ENCODE results near the gene CASK.

DNA sequence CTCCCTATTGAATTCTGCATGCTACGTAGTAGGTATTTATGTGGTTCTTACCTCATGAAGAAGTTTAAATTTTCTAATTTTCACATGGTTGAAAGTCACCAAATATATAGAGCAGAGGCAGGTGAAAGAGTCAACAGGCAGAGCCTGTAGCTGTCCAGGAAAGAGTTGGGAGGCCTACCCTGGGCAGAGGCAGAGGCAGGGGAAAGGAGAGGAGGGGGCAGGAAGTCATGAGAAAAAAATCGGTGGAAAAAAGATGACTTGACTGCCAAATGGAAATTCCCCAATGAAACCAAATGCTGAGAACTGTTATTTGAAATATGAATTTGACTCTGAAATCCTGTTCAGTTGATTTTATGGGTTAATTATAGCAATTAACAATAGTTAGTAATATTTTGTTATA lies 257.7 kb downstream of the CASK start:
- TF ChIP-seq POLR2A (IDR thresholded peaks at IDR 0.05; ENCODE audit: low read length) (no peak), GATA1 (IDR thresholded peaks at IDR 0.05; ENCODE audit: low read depth, low read length) (no peak)

Data from erythroblast (primary cell).